ENCODE measurements around the gene TMC7. TPM values are rescaled to one million over a fixed set of nuclear protein-coding genes. Genes with fewer than 3 reads are reported as not detected.

Gene TMC7
- total and polyA plus RNA-seq, 2 experiments from 2014 or later: 1.7 to 2.4 TPM

- TF ChIP-seq REST (IDR thresholded peaks at IDR 0.05; ENCODE audit: unreplicated experiment) (no peak), NANOG (IDR thresholded peaks at IDR 0.05; ENCODE audit: borderline replicate concordance) (no peak), EZH2 (IDR thresholded peaks at IDR 0.05; ENCODE audit: low read depth, unreplicated experiment) (no peak), ZNF331 (CRISPR knock-in tag; IDR thresholded peaks at IDR 0.05; ENCODE audit: low read depth) (no peak), ETS1 (IDR thresholded peaks at IDR 0.05) (no peak)
Measured at GRCh38 chr16:19046062-19046461, 62.3 kb downstream of the TMC7 start (continued).

- ATAC-seq (no peak), DNase-seq (ENCODE audit: low spot score) (no peak)
- H3K4me1 Mint-ChIP-seq: no peaks in the 10 kb centered on the region; the same call in 2 of the 3 replicates
- Histone ChIP-seq H3K4me2 (no peak overlapping the region), H3K4me3 (no peak overlapping the region), H3K27me3 (ENCODE audit: insufficient read depth) (no peaks in the 10 kb centered on the region), H3F3A (replicated peaks; ENCODE audit: low read depth) (no peaks in the 10 kb centered on the region), H4K20me1 (replicated peaks; ENCODE audit: insufficient read depth) (no peaks in the 10 kb centered on the region), H3K27ac (ENCODE audit: low read depth) (no peak overlapping the region), H3K9me2 (ENCODE audit: insufficient read depth) (no peaks in the 10 kb centered on the region), H2AFZ (no peak overlapping the region), H3K4me1 (ENCODE audit: insufficient read depth) (no peaks in the 10 kb centered on the region), H3K79me2 (replicated peaks; ENCODE audit: insufficient read depth) (no peaks in the 10 kb centered on the region), H3K36me3 (ENCODE audit: insufficient read depth) (no peaks in the 10 kb centered on the region)
- no peaks in the 10 kb centered on the region for H3K36me3 Mint-ChIP-seq (ENCODE audit: low read depth)
- H3K27ac Mint-ChIP-seq: no peak overlapping the region
- H3K27me3 Mint-ChIP-seq (ENCODE audit: insufficient read depth, low read depth, poor library complexity): peaks cover 7% of the 10 kb centered on the region
- no peaks in the 10 kb centered on the region for H3K9me3 Mint-ChIP-seq
- no peak overlapping the region for H3K4me3 Mint-ChIP-seq
- TF ChIP-seq POLR2AphosphoS5 (IDR thresholded peaks at IDR 0.05; ENCODE audit: low read depth) (no peak), EZH2 (IDR thresholded peaks at IDR 0.05; ENCODE audit: low read depth, unreplicated experiment) (no peak), CTCF (conservative IDR thresholded peaks at IDR 0.05; ENCODE audit: low read depth in 2 of 2) (no peak), REST (IDR thresholded peaks at IDR 0.05; ENCODE audit: unreplicated experiment) (no peak), CREB1 (CRISPR knock-in tag; IDR thresholded peaks at IDR 0.05; ENCODE audit: low read depth) (no peak), ZNF114 (CRISPR knock-in tag; IDR thresholded peaks at IDR 0.05) (no peak), NANOG (IDR thresholded peaks at IDR 0.05; ENCODE audit: borderline replicate concordance) (no peak), EZH2phosphoT487 (IDR thresholded peaks at IDR 0.05; ENCODE audit: unreplicated experiment) (no peak), STAT1 (IDR thresholded peaks at IDR 0.05; ENCODE audit: unreplicated experiment) (no peak)
Measured at GRCh38 chr16:19062706-19063105, 79.0 kb downstream of the TMC7 start.

Measured in GM23338 (cell line).